ENCODE measurements around the gene DCAF6. TPM values are rescaled to one million over a fixed set of nuclear protein-coding genes. Genes with fewer than 3 reads are reported as not detected.

DCAF6 gene
- total RNA-seq, 1 donor from 2014 or later, result 37.5 TPM

DNA sequence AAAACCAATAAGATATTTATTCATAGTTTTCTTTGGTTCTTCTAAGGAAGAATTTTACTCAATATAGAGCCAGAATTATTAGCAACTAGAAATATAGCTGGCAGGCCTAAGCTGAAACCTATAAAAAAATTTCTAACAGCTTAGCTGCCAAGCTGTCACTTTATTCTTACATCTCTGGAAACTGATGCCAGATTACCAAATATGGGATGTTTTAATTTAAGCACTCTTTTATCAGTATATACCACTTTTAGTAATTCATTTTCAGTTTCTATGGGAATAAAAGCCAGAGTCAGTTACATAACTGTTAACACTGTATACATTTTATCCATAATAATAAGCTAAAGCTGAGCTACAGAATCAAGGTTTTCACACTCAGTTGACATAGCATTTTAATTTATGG, 69.0 kb downstream of the DCAF6 start:
- no peak overlapping the region for H3K4me3 ChIP-seq (ENCODE audit: low read depth, low read length)
- DNase-seq (ENCODE audit: low read depth), result no peak
- TF ChIP-seq, protein P1, sequence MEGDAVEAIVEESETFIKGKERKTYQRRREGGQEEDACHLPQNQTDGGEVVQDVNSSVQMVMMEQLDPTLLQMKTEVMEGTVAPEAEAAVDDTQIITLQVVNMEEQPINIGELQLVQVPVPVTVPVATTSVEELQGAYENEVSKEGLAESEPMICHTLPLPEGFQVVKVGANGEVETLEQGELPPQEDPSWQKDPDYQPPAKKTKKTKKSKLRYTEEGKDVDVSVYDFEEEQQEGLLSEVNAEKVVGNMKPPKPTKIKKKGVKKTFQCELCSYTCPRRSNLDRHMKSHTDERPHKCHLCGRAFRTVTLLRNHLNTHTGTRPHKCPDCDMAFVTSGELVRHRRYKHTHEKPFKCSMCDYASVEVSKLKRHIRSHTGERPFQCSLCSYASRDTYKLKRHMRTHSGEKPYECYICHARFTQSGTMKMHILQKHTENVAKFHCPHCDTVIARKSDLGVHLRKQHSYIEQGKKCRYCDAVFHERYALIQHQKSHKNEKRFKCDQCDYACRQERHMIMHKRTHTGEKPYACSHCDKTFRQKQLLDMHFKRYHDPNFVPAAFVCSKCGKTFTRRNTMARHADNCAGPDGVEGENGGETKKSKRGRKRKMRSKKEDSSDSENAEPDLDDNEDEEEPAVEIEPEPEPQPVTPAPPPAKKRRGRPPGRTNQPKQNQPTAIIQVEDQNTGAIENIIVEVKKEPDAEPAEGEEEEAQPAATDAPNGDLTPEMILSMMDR (conservative IDR thresholded peaks at IDR 0.05; ENCODE audit: low read depth, low read length), result no peak

DNA sequence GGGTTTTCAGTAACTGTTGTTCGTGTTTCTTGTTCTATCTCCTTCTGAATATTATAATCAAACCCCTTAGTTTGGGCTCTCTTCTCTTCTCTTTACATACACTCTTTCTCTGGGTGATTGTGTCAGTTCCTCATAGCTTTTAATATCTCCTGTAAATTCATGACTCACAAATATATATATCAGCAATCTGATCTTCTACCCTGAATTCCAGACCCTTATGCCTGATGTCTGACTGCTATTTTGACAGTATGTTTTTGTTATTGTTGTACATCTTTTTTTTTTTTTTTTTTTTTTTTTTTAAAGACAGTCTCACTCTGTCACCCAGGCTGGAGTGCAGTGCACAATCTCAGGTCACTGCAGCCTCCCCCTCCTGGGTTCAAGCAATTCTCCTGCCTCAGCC, 71.2 kb downstream of the DCAF6 start:
- TF ChIP-seq, protein P1 (conservative IDR thresholded peaks at IDR 0.05; ENCODE audit: low read depth, low read length), result no peak
- DNase-seq (ENCODE audit: low read depth), result no peak
- H3K4me3 ChIP-seq (ENCODE audit: low read depth, low read length), result no peak overlapping the region

DNA sequence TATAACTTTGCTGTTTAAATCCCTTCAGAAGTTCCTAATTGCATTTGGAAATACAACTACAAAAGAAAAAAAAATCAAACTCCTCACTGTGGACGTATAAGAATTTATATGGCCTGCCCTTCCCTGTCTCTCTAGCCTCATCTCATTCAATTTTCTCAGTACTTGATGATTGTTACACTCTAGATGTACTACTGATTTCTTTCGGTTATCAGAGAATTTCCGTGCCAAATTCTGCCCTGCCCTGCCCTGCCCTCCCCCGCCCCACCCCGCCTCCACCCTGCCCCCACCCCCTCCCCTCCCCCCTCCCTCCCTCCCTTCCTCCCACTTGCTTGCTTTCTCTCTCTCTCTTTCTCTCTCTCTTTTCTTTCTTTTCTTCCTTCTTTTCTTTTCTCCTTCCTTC, 72.1 kb downstream of the DCAF6 start:
- H3K4me3 ChIP-seq (ENCODE audit: low read depth, low read length), result no peak overlapping the region
- no peak for DNase-seq (ENCODE audit: low read depth)
- TF ChIP-seq, protein P1 (conservative IDR thresholded peaks at IDR 0.05; ENCODE audit: low read depth, low read length), result no peak

DNA sequence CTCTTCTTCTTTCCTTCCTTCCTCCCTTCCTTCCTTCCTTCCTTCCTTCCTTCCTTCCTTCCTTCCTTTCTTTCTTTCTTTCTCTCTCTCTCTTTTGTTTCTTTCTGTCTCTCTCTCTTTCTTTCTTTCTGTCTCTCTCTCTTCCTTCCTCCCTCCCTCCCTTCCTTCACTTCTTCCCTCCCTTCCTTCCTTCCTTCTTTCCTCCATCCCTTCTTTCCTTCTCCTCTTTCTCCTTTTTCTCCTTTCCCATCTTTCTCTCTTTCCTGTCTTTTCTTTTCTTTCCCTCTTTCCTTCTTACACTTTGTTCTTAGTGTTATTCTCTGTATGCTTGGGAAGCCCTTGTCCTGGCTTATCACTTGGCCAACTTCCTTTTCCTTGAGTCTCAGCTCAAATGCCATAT, 72.8 kb downstream of the DCAF6 start:
- TF ChIP-seq, protein P1 (conservative IDR thresholded peaks at IDR 0.05; ENCODE audit: low read depth, low read length), result no peak
- no peak for DNase-seq (ENCODE audit: low read depth)
- no peak overlapping the region for H3K4me3 ChIP-seq (ENCODE audit: low read depth, low read length)

GRCh38 chr1:168019407-168019806, 82.9 kb downstream of the DCAF6 start:
- no peak overlapping the region for H3K4me3 ChIP-seq (ENCODE audit: low read depth, low read length)
- DNase-seq (ENCODE audit: low read depth), result no peak
- TF ChIP-seq, protein P1 (conservative IDR thresholded peaks at IDR 0.05; ENCODE audit: low read depth, low read length), result no peak

- no peak for DNase-seq (ENCODE audit: low read depth)
- no peak overlapping the region for H3K4me3 ChIP-seq (ENCODE audit: low read depth, low read length)
- TF ChIP-seq, protein P1 (conservative IDR thresholded peaks at IDR 0.05; ENCODE audit: low read depth, low read length), result no peak
Measured at GRCh38 chr1:168031198-168031597, 94.7 kb downstream of the DCAF6 start.

DNA sequence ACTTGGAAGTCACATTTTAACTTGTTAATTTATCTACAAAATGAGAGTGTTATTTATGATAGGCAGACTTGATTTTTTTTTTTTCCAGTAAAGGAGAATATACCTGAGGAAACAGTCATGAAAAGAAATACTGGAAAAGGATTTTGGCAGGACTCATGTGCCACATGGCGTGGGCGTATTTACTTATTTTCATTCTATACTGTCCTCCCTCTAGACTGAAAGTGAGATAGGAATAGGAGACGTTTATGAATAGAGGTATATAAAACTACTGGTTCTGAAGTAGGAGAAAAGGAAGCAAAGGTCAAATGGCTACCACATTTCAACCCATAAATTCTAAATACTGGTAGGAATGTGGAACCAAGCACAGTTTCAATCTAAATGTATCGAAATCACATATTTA, 95.1 kb downstream of the DCAF6 start:
- TF ChIP-seq, protein P1 (conservative IDR thresholded peaks at IDR 0.05; ENCODE audit: low read depth, low read length), result no peak
- no peak for DNase-seq (ENCODE audit: low read depth)
- H3K4me3 ChIP-seq (ENCODE audit: low read depth, low read length), result no peak overlapping the region
